PC-3 (cell line): ENCODE data around the gene ZC2HC1C. TPM values are rescaled to one million over a fixed set of nuclear protein-coding genes. Genes with fewer than 3 reads are reported as not detected.

ENCODE experiments used
- ATAC-seq: fragments of 200-7000 bp; cut with Tn5 transposase; 2 replicates; pipeline ENCODE4 v1.9.1; 2020; ENCODE audit warnings: mild to moderate bottlenecking, moderate library complexity
- Bru-seq: library from RNA; stranded (reverse); fragments of 400-500 nt; gene quantifications from one replicate; lab custom pipeline; 2021; lab: Mats Ljungman, UMichigan
- BruChase-seq, 2 experiments: library from RNA; stranded (reverse); fragments of 400-500 nt; gene quantifications; one replicate each; lab custom pipeline; 2021; lab: Mats Ljungman, UMichigan
- BruUV-seq: library from RNA; stranded (reverse); fragments of 400-500 nt; replicated peaks from 2 replicates; lab custom pipeline; 2021; lab: Mats Ljungman, UMichigan
- CTCF ChIA-PET: fragments of 300-600 bp; sonication (Branson Sonifier 250); formaldehyde crosslinking; loops from one replicate; lab custom pipeline; 2022; ENCODE audit warnings: antibody characterized with exemption; lab: Charles Lee
- POLR2A ChIA-PET: fragments of 300-600 bp; sonication (Branson Sonifier 250); formaldehyde crosslinking; loops from one replicate; lab custom pipeline; 2022; ENCODE audit warnings: antibody characterized with exemption; ENCODE audit not compliant: unreplicated experiment; lab: Charles Lee
- DNase-seq: peaks from one replicate; pipeline ENCODE4 v3.0.0-alpha.2; 2015
- H2AFZ ChIP-seq: fragments of 300-600 bp; sonication (generic); 2 replicates; pipeline ENCODE4 v1.6.0; 2016; ENCODE audit warnings: antibody characterized with exemption, low read length
- H3F3A ChIP-seq: fragments of 300-600 bp; sonication (generic); one replicate; pipeline ENCODE4 v1.6.0; 2017; ENCODE audit warnings: antibody characterized with exemption, low read length, control low read depth, mild to moderate bottlenecking; ENCODE audit not compliant: unreplicated experiment
- H3K27ac ChIP-seq: fragments of 300-600 bp; sonication (generic); 2 replicates; pipeline ENCODE4 v1.5.1; 2016; ENCODE audit warnings: mild to moderate bottlenecking, low read length
- H3K27me3 ChIP-seq: fragments of 300-600 bp; sonication (generic); 2 replicates; pipeline ENCODE4 v1.6.1; 2016; ENCODE audit warnings: low read length, mixed read lengths
- H3K36me3 ChIP-seq: fragments of 300-600 bp; sonication (generic); 2 replicates; pipeline ENCODE4 v1.6.1; 2016; ENCODE audit warnings: low read depth, mixed run types, low read length, mixed read lengths
- H3K4me1 ChIP-seq: fragments of 300-600 bp; sonication (generic); 2 replicates; pipeline ENCODE4 v1.5.1; 2016; ENCODE audit warnings: low read length; ENCODE audit not compliant: insufficient read depth
- H3K4me2 ChIP-seq: fragments of 300-600 bp; sonication (generic); 2 replicates; pipeline ENCODE4 v1.6.0; 2016; ENCODE audit warnings: low read length
- H3K4me3 ChIP-seq: fragments of 300-600 bp; sonication (generic); 2 replicates; pipeline ENCODE4 v1.5.1; 2016; ENCODE audit warnings: mild to moderate bottlenecking, low read length, mixed read lengths
- H3K79me2 ChIP-seq: fragments of 300-600 bp; sonication (generic); 2 replicates; pipeline ENCODE4 v1.6.1; 2017; ENCODE audit warnings: low read length, mixed read lengths
- H3K9ac ChIP-seq: fragments of 300-600 bp; sonication (generic); 2 replicates; pipeline ENCODE4 v1.6.0; 2016; ENCODE audit warnings: mild to moderate bottlenecking, low read length
- H3K9me2 ChIP-seq: fragments of 300-600 bp; sonication (generic); replicated peaks from 2 replicates; pipeline ENCODE4 v1.6.1; 2016; ENCODE audit warnings: mixed run types, low read length, mixed read lengths
- H3K9me3 ChIP-seq: fragments of 300-600 bp; sonication (generic); 2 replicates; pipeline ENCODE4 v1.6.1; 2016; ENCODE audit warnings: low read length, mixed read lengths
- H4K20me1 ChIP-seq: fragments of 300-600 bp; sonication (generic); 2 replicates; pipeline ENCODE4 v1.6.1; 2016; ENCODE audit warnings: low read length, mixed read lengths
- EZH2 ChIP-seq: fragments of 300-600 bp; sonication (generic); IDR thresholded peaks from one replicate; pipeline ENCODE4 v1.6.1; 2017; ENCODE audit warnings: antibody characterized with exemption, mild to moderate bottlenecking, low read length; ENCODE audit not compliant: unreplicated experiment
- EZH2phosphoT487 ChIP-seq: fragments of 300-600 bp; sonication (generic); IDR thresholded peaks from 2 replicates; pipeline ENCODE4 v1.6.1; 2018; ENCODE audit warnings: mild to moderate bottlenecking, antibody characterized with exemption, low read length, borderline replicate concordance
- intact Hi-C: fragments of 100-400 bp; cut with micrococcal nuclease; formaldehyde crosslinking; loops from 2 replicates; pipeline ENCODE4 v1.9.0; 2023
- long read RNA-seq: library from polyadenylated mRNA; unstranded; transcript quantifications from one replicate; pipeline ENCODE4 v2.0.0, GENCODE V29; 2021; ENCODE audit not compliant: unreplicated experiment
- total RNA-seq: library from RNA; depleted of rRNA; stranded (reverse); fragments of >200 nt; gene quantifications from 2 replicates; pipeline ENCODE4 v1.2.3, GENCODE V29; 2014; rRNA removed
- TF ChIP-seq, protein P1 (sequence below): fragments of 300-600 bp; sonication (generic); conservative IDR thresholded peaks from 2 replicates; pipeline ENCODE4 v1.5.1; 2017; ENCODE audit warnings: antibody characterized with exemption, low read depth, mild to moderate bottlenecking, low read length

The ZC2HC1C gene, protein sequence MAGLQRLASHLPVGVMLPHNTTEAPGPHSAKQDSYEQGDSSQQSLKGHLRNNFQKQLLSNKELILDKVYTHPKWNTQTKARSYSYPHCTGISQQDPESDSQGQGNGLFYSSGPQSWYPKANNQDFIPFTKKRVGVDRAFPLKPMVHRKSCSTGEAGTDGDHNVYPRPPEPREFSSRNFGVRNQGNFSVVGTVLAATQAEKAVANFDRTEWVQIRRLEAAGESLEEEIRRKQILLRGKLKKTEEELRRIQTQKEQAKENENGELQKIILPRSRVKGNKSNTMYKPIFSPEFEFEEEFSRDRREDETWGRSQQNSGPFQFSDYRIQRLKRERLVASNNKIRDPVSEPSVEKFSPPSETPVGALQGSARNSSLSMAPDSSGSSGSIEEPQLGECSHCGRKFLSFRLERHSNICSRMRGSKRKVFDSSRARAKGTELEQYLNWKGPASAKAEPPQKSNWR
- 3.4 and 9.5 TPM in 2 replicates for total RNA-seq
- Bru-seq, nascent RNA, result percentile 44 among the genes with signal in this experiment
- BruChase-seq, experiment 1, labeled RNA remaining after a 6-hour chase, result percentile 43 among the genes with signal in this experiment
- percentile 46 among the genes with signal in this experiment for BruChase-seq, experiment 2, labeled RNA remaining after a 2-hour chase
- long read RNA-seq, partial matches to known transcripts, result 4 of 13 reads
- long read RNA-seq, other reads (novel, unspliced or antisense), result 5 of 13 reads

DNA sequence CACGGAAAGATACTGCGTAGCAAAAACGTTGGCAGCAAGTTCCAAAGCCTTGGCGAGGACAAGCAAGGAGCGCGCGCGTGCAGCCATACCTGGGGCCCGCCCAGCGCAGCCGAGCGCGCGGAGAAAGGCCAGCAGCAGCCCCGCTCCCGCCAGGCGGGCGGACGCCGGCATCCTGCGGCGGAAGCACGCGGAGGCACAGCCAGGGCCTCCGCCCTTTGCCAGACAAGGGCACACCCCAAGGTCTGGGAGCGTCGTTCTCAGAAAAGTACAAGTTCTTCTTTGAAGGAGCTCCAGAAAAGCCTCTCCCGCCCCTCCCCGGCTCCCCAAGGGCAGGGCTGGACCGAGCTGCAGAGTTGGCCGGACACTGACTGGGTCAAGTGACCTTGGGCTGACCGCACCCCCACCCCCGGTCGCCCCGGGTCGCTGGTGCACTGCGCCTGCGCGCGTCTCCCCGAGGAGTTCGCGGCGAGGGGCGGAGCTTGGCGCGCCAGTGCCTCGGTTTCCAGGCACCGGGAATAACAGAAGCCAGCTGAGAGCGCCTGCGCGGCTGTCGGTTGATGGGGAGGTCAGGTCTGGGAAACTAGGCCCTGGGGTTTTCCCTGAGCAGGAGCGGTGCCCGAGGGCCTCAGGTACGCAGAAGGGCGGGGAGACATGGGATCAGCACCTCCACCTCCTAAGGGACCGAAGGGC is at the start of gene ZC2HC1C:
ZC2HC1C (plus strand) TSS at position 521 of the 690 bp plus-strand sequence. CDS start 933 bp downstream, outside the sequence.
- ChIA-PET CTCF (interaction anchor here (0.9 kb wide), 1 partner anchor 124 kb away, joined by 3 read pairs; no protein-coding TSS in a partner anchor), POLR2A (interaction anchor here (0.6 to 0.7 kb wide), 3 partner anchors 91 to 197 kb away, joined by 3 to 11 read pairs (median 8); no protein-coding TSS in a partner anchor)
- intact Hi-C loops, result no loop called here

DNA sequence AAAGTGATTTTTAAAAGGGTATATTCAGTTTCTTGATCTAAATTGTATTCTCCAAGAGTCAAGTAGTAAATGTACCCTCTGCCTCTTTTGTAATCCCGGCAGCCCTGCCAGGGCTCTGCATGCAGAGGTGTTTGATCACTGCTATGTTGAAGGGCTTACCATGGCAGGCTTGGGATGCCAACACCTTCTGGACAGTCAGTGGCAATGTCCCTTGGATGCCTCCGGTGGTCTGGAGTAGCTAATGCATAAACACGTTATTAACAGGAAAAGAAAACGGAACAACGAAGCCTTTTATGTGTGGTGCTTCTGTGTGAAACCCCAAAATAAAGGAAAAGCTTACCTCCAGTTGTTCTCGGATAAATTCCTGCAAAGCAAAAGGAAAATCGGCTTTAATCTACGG is 46.8 kb upstream of the ZC2HC1C start:
- BruUV-seq, result no TSS peak
- Histone ChIP-seq H3K4me2 (no peak overlapping the region), H3K27ac (no peak overlapping the region), H3K9me3 (no peaks in the 10 kb centered on the region), H3F3A (no peaks in the 10 kb centered on the region), H2AFZ (no peak overlapping the region), H3K9ac (no peak overlapping the region), H3K4me3 (no peak overlapping the region), H3K27me3 (no peaks in the 10 kb centered on the region), H3K4me1 (peaks cover 15% of the 10 kb centered on the region; the same call in 1 of the 2 replicates), H3K9me2 (no peaks in the 10 kb centered on the region), H3K36me3 (peaks cover 31% of the 10 kb centered on the region), H3K79me2 (no peaks in the 10 kb centered on the region), H4K20me1 (no peaks in the 10 kb centered on the region)
- ATAC-seq (peak; percentile 58), DNase-seq (peak; percentile 33)
- TF ChIP-seq, protein P1, sequence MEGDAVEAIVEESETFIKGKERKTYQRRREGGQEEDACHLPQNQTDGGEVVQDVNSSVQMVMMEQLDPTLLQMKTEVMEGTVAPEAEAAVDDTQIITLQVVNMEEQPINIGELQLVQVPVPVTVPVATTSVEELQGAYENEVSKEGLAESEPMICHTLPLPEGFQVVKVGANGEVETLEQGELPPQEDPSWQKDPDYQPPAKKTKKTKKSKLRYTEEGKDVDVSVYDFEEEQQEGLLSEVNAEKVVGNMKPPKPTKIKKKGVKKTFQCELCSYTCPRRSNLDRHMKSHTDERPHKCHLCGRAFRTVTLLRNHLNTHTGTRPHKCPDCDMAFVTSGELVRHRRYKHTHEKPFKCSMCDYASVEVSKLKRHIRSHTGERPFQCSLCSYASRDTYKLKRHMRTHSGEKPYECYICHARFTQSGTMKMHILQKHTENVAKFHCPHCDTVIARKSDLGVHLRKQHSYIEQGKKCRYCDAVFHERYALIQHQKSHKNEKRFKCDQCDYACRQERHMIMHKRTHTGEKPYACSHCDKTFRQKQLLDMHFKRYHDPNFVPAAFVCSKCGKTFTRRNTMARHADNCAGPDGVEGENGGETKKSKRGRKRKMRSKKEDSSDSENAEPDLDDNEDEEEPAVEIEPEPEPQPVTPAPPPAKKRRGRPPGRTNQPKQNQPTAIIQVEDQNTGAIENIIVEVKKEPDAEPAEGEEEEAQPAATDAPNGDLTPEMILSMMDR, result peak; percentile 68
- TF ChIP-seq EZH2phosphoT487 (no peak), EZH2 (no peak)
- CTCF ChIA-PET, result interaction anchor here (0.7 to 1.4 kb wide), 2 partner anchors 77 to 78 kb away, joined by 3 to 4 read pairs; no protein-coding TSS in a partner anchor
- intact Hi-C loops, result no loop called here
- POLR2A ChIA-PET, result no interaction called here

More for the DNA sequence above, at the start of gene ZC2HC1C:
- DNase-seq, result peak; percentile 81
- Histone ChIP-seq H2AFZ (peak within 1 kb of the TSS; percentile 89), H4K20me1 (no peaks in the 10 kb centered on the region), H3K79me2 (peaks cover 10% of the 10 kb centered on the region; the same call in 1 of the 2 replicates), H3K4me3 (peak within 1 kb of the TSS; percentile 74), H3K9me2 (no peaks in the 10 kb centered on the region), H3F3A (no peaks in the 10 kb centered on the region), H3K27me3 (no peaks in the 10 kb centered on the region), H3K9me3 (no peaks in the 10 kb centered on the region), H3K36me3 (no peaks in the 10 kb centered on the region), H3K4me1 (peaks cover 17% of the 10 kb centered on the region), H3K4me2 (peak within 1 kb of the TSS; percentile 97), H3K27ac (peak within 1 kb of the TSS; percentile 84), H3K9ac (peak within 1 kb of the TSS; percentile 84)
- TF ChIP-seq, protein P1, result no peak
- TF ChIP-seq EZH2 (no peak), EZH2phosphoT487 (no peak)
- ATAC-seq, result peak; percentile 80
- no TSS peak for BruUV-seq
